H1 (cell line): ENCODE data around the gene PRR14L. TPM values are rescaled to one million over a fixed set of nuclear protein-coding genes. Genes with fewer than 3 reads are reported as not detected.

Experiments used
- CTCF ChIA-PET: fragments of 300-600 bp; sonication (Branson Sonifier 250); formaldehyde crosslinking; loops from one replicate; lab custom pipeline; 2021; ENCODE audit not compliant: partially characterized antibody; lab: Charles Lee
- POLR2A ChIA-PET: fragments of 300-600 bp; sonication (Branson Sonifier 250); formaldehyde crosslinking; loops from one replicate; lab custom pipeline; 2021; ENCODE audit warnings: inconsistent platforms; ENCODE audit not compliant: partially characterized antibody; lab: Charles Lee
- DNase-seq, 2 experiments: peaks; one replicate each; pipeline versions ENCODE4 v3.0.0 to v3.0.0-alpha.2; 2010 to 2022; ENCODE audit warnings: low spot score in 2 of 2, low read depth in 1 of 2, mixed read lengths in 1 of 2
- FAIRE-seq: peaks from 2 replicates; lab custom pipeline; 2011; peaks lifted over from hg19 to GRCh38; lab: Jason Lieb, UNC
- H2AFZ ChIP-seq: 2 replicates; pipeline ENCODE4 v1.8.1; 2012; ENCODE audit warnings: low read length, inconsistent platforms
- H2AK5ac ChIP-seq: 2 replicates; pipeline ENCODE4 v1.6.1; 2013; ENCODE audit warnings: low read depth, low read length
- H2BK120ac ChIP-seq: replicated peaks from 2 replicates; pipeline ENCODE3; 2013; ENCODE audit warnings: low read depth, low read length, inconsistent platforms
- H2BK12ac ChIP-seq: 2 replicates; pipeline ENCODE4 v1.6.1; 2013; ENCODE audit warnings: low read depth, low read length
- H2BK15ac ChIP-seq: 2 replicates; pipeline ENCODE4 v1.6.1; 2013; ENCODE audit warnings: low read length
- H2BK20ac ChIP-seq: 2 replicates; pipeline ENCODE4 v1.6.1; 2013; ENCODE audit warnings: low read length
- H2BK5ac ChIP-seq: 2 replicates; pipeline ENCODE4 v1.6.1; 2013; ENCODE audit warnings: low read depth, low read length
- H3K14ac ChIP-seq: 2 replicates; pipeline ENCODE4 v1.6.1; 2013; ENCODE audit warnings: inconsistent platforms; ENCODE audit not compliant: insufficient read length
- H3K18ac ChIP-seq: 2 replicates; pipeline ENCODE4 v1.6.1; 2013; ENCODE audit warnings: low read length; ENCODE audit errors: extremely low read depth
- H3K23ac ChIP-seq: 2 replicates; pipeline ENCODE4 v1.6.1; 2013; ENCODE audit warnings: inconsistent platforms; ENCODE audit not compliant: insufficient read length
- H3K23me2 ChIP-seq: 2 replicates; pipeline ENCODE4 v1.6.1; 2013; ENCODE audit warnings: low read depth, low read length
- H3K27ac ChIP-seq: 2 replicates; pipeline ENCODE4 v1.6.1; 2011; ENCODE audit warnings: low read depth, low read length, inconsistent platforms
- H3K27me3 ChIP-seq, 4 experiments: replicated peaks in 1 of 4; 1 replicate in 1 of 4; 2 replicates in 3 of 4; pipeline versions ENCODE4 v1.6.1 to v1.8.1; 2011 to 2013; ENCODE audit warnings: low read length in 3 of 4, mild to moderate bottlenecking in 3 of 4, inconsistent platforms in 2 of 4, mixed read lengths in 2 of 4, moderate library complexity in 1 of 4; ENCODE audit not compliant: control insufficient read depth in 3 of 4, insufficient read depth in 3 of 4; ENCODE audit errors: extremely low read depth in 1 of 4
- H3K36me3 ChIP-seq, 4 experiments: 2 replicates each; pipeline versions ENCODE4 v1.6.1 to v1.8.1; 2011 to 2013; ENCODE audit warnings: mild to moderate bottlenecking in 4 of 4, low read length in 3 of 4, moderate library complexity in 2 of 4, control low read depth in 1 of 4, inconsistent platforms in 1 of 4; ENCODE audit not compliant: insufficient read depth in 4 of 4, control insufficient read depth in 2 of 4
- H3K4ac ChIP-seq: replicated peaks from 2 replicates; pipeline ENCODE3; 2013; ENCODE audit warnings: low read length, low read depth, mixed read lengths, inconsistent platforms; ENCODE audit not compliant: insufficient read length
- H3K4me1 ChIP-seq, 4 experiments: replicated peaks in 1 of 4; 1 replicate in 1 of 4; 2 replicates in 3 of 4; pipeline versions ENCODE4 v1.6.1 to v1.8.1; 2011 to 2013; ENCODE audit warnings: low read length in 3 of 4, inconsistent platforms in 2 of 4, mixed read lengths in 1 of 4; ENCODE audit not compliant: insufficient read depth in 4 of 4, control insufficient read depth in 3 of 4
- H3K4me2 ChIP-seq, 2 experiments: 2 replicates each; pipeline versions ENCODE4 v1.6.1 to v1.8.1; 2011 to 2013; ENCODE audit warnings: low read depth in 2 of 2, low read length in 2 of 2, control low read depth in 1 of 2, inconsistent platforms in 1 of 2, mild to moderate bottlenecking in 1 of 2; ENCODE audit not compliant: insufficient read depth in 1 of 2
- H3K4me3 ChIP-seq, 4 experiments: fragments of 200-600, 300-600 bp in 1 of 4; sonication (generic), shearing (Covaris generic), sonication (Bioruptor Twin) in 1 of 4; 2 replicates each; pipeline versions ENCODE4 v1.5.1 to v1.8.1; 2011 to 2016; ENCODE audit warnings: low read length in 4 of 4, low read depth in 3 of 4, control low read depth in 2 of 4, inconsistent platforms in 2 of 4, mild to moderate bottlenecking in 2 of 4, mixed read lengths in 1 of 4, moderate library complexity in 1 of 4; ENCODE audit not compliant: insufficient read depth in 2 of 4; ENCODE audit errors: extremely low read depth in 1 of 4
- H3K56ac ChIP-seq: replicated peaks from 2 replicates; pipeline ENCODE3; 2013; ENCODE audit warnings: low read depth, mild to moderate bottlenecking, mixed read lengths, low read length, inconsistent platforms; ENCODE audit not compliant: insufficient read length
- H3K79me1 ChIP-seq: 2 replicates; pipeline ENCODE4 v1.6.1; 2013; ENCODE audit warnings: low read depth, low read length, control low read depth
- H3K79me2 ChIP-seq, 2 experiments: 2 replicates each; pipeline versions ENCODE4 v1.6.1 to v1.8.1; 2012 to 2013; ENCODE audit warnings: low read length in 2 of 2, mild to moderate bottlenecking in 2 of 2, inconsistent platforms in 1 of 2; ENCODE audit not compliant: insufficient read depth in 2 of 2, control insufficient read depth in 1 of 2
- H3K9ac ChIP-seq, 4 experiments: replicated peaks in 1 of 4; 1 replicate in 1 of 4; 2 replicates in 3 of 4; pipeline versions ENCODE4 v1.6.1 to v1.8.1; 2011 to 2013; ENCODE audit warnings: low read depth in 3 of 4, low read length in 3 of 4, control low read depth in 2 of 4, mild to moderate bottlenecking in 2 of 4, moderate library complexity in 2 of 4, inconsistent platforms in 1 of 4; ENCODE audit errors: extremely low read depth in 1 of 4
- H3K9me3 ChIP-seq, 2 experiments: 2 replicates each; pipeline versions ENCODE4 v1.6.1 to v1.8.1; 2012 to 2013; ENCODE audit warnings: mild to moderate bottlenecking in 2 of 2, moderate library complexity in 2 of 2, control low read depth in 1 of 2, inconsistent platforms in 1 of 2, low read depth in 1 of 2, low read length in 1 of 2, mixed read lengths in 1 of 2; ENCODE audit not compliant: insufficient read depth in 2 of 2
- H4K20me1 ChIP-seq, 2 experiments: replicated peaks in 1 of 2; 2 replicates each; pipeline versions ENCODE3 to v1.8.1; 2011 to 2013; ENCODE audit warnings: inconsistent platforms in 2 of 2, low read length in 2 of 2, mild to moderate bottlenecking in 1 of 2; ENCODE audit not compliant: insufficient read depth in 2 of 2, control insufficient read depth in 1 of 2
- H4K5ac ChIP-seq: 2 replicates; pipeline ENCODE4 v1.6.1; 2013; ENCODE audit warnings: low read length, low read depth, mixed read lengths, inconsistent platforms; ENCODE audit not compliant: insufficient read length
- H4K8ac ChIP-seq: 2 replicates; pipeline ENCODE4 v1.8.0; 2013; ENCODE audit warnings: mild to moderate bottlenecking, moderate library complexity, low read length, inconsistent platforms; ENCODE audit not compliant: insufficient read depth; ENCODE audit errors: extremely low read depth
- H4K91ac ChIP-seq: replicated peaks from 2 replicates; pipeline ENCODE3; 2013; ENCODE audit warnings: low read length, mixed read lengths, inconsistent platforms; ENCODE audit not compliant: insufficient read length
- CTBP2 ChIP-seq: IDR thresholded peaks from 2 replicates; pipeline ENCODE4 v1.7.0; 2011; ENCODE audit warnings: borderline replicate concordance, mild to moderate bottlenecking, moderate library complexity, mixed read lengths, low read length; ENCODE audit not compliant: insufficient read depth, insufficient read length
- NRF1 ChIP-seq: IDR thresholded peaks from 2 replicates; pipeline ENCODE4 v1.6.1; 2011; ENCODE audit warnings: mild to moderate bottlenecking, low read depth, low read length, improper control_type of control experiment
- PHF8 ChIP-seq: fragments of 200-600 bp; sonication (generic); conservative IDR thresholded peaks from 2 replicates; pipeline ENCODE4 v1.7.1; 2012; ENCODE audit warnings: low read depth, mild to moderate bottlenecking, inconsistent platforms, low read length, moderate library complexity
- TCF12 ChIP-seq: IDR thresholded peaks from 2 replicates; pipeline ENCODE4 v1.6.1; 2011; ENCODE audit warnings: low read depth, mild to moderate bottlenecking, low read length
- WGBS, 2 experiments: shearing (Covaris generic) in 1 of 2; methylation state at CpG; one replicate each; pipeline versions ENCODE4 v1.1.6 to v1.1.7; 2013 to 2015; ENCODE audit warnings: low lambda C conversion rate in 2 of 2, mixed read lengths in 2 of 2, inconsistent platforms in 1 of 2, low coverage in 1 of 2, missing lambda C conversion rate in 1 of 2; ENCODE audit not compliant: insufficient replicate concordance in 2 of 2, insufficient coverage in 1 of 2, insufficient read length in 1 of 2; ENCODE audit errors: extremely low coverage in 1 of 2, missing lambda C conversion rate in 1 of 2; 5-methylcytosine and 5-hydroxymethylcytosine counted together
- polyA plus RNA-seq, 7 experiments: library from polyadenylated mRNA; depleted of rRNA in 3 of 7; stranded (reverse) in 5 of 7; unstranded in 2 of 7; fragments of >200 nt in 5 of 7; fragments of 200-250 nt in 2 of 7; gene quantifications; 1 replicate in 5 of 7; 2 replicates in 1 of 7; 4 replicates in 1 of 7; pipeline versions ENCODE4 v1.2.1 to v1.2.3, GENCODE V29; 2011 to 2013; ENCODE audit warnings: missing spikeins in 2 of 7, mixed read lengths in 2 of 7
- total RNA-seq: library from RNA; stranded (reverse); fragmentation: NEBNext Ultra II Directional; extraction: Animal tissue kit (Norgen Biotek cat#: 25700); gene quantifications from 2 replicates; pipeline ENCODE4 v1.2.1, GENCODE V29; 2021

PRR14L gene
- total and polyA plus RNA-seq, 2 of the 8 experiments (the other 6 are each of a cell fraction or from before 2014, with no cell fraction given), result 26.5 to 98.6 TPM

DNA sequence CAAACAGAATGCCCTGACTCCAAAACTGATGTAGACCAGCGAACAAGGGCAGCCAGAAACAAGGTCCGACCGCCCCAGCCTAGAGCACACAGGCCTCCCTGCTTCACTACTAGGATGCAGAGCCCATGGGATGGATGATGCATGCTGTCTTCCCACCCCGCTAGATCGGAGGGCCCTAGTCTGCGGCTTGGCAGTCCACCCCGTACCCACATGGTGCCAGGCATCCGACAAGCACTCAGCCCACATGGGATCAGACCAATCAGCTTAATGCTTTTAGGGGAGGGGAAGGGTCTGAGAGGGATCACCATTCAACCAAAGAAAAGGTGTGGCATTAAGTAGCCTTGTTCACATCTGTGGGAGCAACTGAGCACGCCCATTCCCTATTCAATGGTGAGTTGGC, 118.5 kb downstream of the PRR14L start:
- no peak overlapping the region for H2BK120ac ChIP-seq
- peak overlapping the region; percentile 87; the same call in 1 of the 2 replicates for H2BK5ac ChIP-seq
- WGBS, 2 experiments, result 85% methylated on average over 9 of the region's 9 CpGs; no CpG with 5 or more reads in 1 of the 2 experiments
- no peak overlapping the region for H4K5ac ChIP-seq
- peaks cover 14% of the 10 kb centered on the region; the same call in 1 of the 2 replicates for H3K23me2 ChIP-seq
- peaks cover 0 to 24% (median 16%) of the 10 kb centered on the region in 4 experiments; a peak in 6 of 7 replicates for H3K4me1 ChIP-seq
- H2BK15ac ChIP-seq, result peak overlapping the region; percentile 12; the same call in 1 of the 2 replicates
- POLR2A ChIA-PET, result interaction anchor here (1.3 to 2.8 kb wide), 6 partner anchors 11 to 122 kb away, joined by 4 to 24 read pairs (median 14); partner anchors contain the start of genes DEPDC5 and PISD
- H3K14ac ChIP-seq, result no peak overlapping the region
- H3K23ac ChIP-seq, result no peak overlapping the region
- no peak overlapping the region for H2BK20ac ChIP-seq
- H2AFZ ChIP-seq, result no peak overlapping the region
- peak overlapping the region; percentile 69 to 96 for H3K4me2 ChIP-seq
- H3K27ac ChIP-seq, result no peak overlapping the region
- H4K20me1 ChIP-seq, result peaks cover 21 to 37% of the 10 kb centered on the region in 2 experiments
- H3K9me3 ChIP-seq, result no peaks in the 10 kb centered on the region
- H3K4me3 ChIP-seq, result peak overlapping the region; percentile 58 to 97 (median 60); a peak in 6 of 8 replicates
- peaks cover 0 to 66% of the 10 kb centered on the region in 2 experiments; a peak in 2 of 4 replicates for H3K79me2 ChIP-seq
- no peak overlapping the region for H3K18ac ChIP-seq
- DNase-seq (no peak), FAIRE-seq (no peak)
- peaks cover 45% of the 10 kb centered on the region for H3K79me1 ChIP-seq
- no peaks in the 10 kb centered on the region for H3K27me3 ChIP-seq
- H4K91ac ChIP-seq, result no peak overlapping the region
- no peak overlapping the region for H4K8ac ChIP-seq
- H3K9ac ChIP-seq, result peak overlapping the region in 1 of 4 experiments; percentile 42; a peak in 2 of 7 replicates
- H2AK5ac ChIP-seq, result no peak overlapping the region
- H3K36me3 ChIP-seq, result no peaks in the 10 kb centered on the region
- H3K4ac ChIP-seq, result no peak overlapping the region
- H2BK12ac ChIP-seq, result no peak overlapping the region
- CTCF ChIA-PET, result interaction anchor here (0.8 to 9.3 kb wide), 10 partner anchors 11 to 343 kb away, joined by 3 to 105 read pairs (median 4); partner anchors contain the start of gene PISD
- no peak overlapping the region for H3K56ac ChIP-seq
- TF ChIP-seq TCF12, result no peak
- TF ChIP-seq PHF8, result no peak
- no peak for TF ChIP-seq CTBP2
- TF ChIP-seq NRF1, result no peak
- TF ChIP-seq, all 59 proteins: peak for 0
